GM12878 (cell line): ENCODE measurements around the gene PRORP.

Experiments used
- CREB1 ChIP-seq: IDR thresholded peaks from 2 replicates; pipeline ENCODE4 v1.6.1; 2012; ENCODE audit warnings: low read depth, mild to moderate bottlenecking, inconsistent platforms
- ZZZ3 ChIP-seq: IDR thresholded peaks from 2 replicates; pipeline ENCODE4 v1.6.1; 2011; ENCODE audit warnings: low read depth; ENCODE audit not compliant: control insufficient read depth, insufficient read length

- TF ChIP-seq ZZZ3: no peak
- TF ChIP-seq CREB1: no peak
Observed at GRCh38 chr14:35164849-35165248, 42.5 kb downstream of the PRORP start.
